GM20000 (cell line): ENCODE measurements around the gene PREB.

ENCODE experiments used
- DNase-seq: peaks from one replicate; pipeline ENCODE4 v3.0.0; 2012; ENCODE audit warnings: low spot score
- TF ChIP-seq, protein P1 (sequence below): IDR thresholded peaks from 2 replicates; pipeline ENCODE4 v1.5.1; 2012; ENCODE audit warnings: mild to moderate bottlenecking, control low read depth; ENCODE audit errors: extremely low read depth, missing control alignments

The PREB gene

DNA sequence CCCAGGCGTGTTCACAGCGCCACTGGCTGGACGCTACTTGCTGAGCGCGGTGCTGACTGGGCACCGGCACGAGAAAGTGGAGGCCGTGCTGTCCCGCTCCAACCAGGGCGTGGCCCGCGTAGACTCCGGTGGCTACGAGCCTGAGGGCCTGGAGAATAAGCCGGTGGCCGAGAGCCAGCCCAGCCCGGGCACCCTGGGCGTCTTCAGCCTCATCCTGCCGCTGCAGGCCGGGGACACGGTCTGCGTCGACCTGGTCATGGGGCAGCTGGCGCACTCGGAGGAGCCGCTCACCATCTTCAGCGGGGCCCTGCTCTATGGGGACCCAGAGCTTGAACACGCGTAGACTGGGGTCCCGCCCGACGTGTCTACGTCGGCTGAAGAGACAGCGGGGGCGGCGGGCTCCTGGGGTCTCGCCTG, 48.8 kb downstream of the PREB start:
- TF ChIP-seq, protein P1, sequence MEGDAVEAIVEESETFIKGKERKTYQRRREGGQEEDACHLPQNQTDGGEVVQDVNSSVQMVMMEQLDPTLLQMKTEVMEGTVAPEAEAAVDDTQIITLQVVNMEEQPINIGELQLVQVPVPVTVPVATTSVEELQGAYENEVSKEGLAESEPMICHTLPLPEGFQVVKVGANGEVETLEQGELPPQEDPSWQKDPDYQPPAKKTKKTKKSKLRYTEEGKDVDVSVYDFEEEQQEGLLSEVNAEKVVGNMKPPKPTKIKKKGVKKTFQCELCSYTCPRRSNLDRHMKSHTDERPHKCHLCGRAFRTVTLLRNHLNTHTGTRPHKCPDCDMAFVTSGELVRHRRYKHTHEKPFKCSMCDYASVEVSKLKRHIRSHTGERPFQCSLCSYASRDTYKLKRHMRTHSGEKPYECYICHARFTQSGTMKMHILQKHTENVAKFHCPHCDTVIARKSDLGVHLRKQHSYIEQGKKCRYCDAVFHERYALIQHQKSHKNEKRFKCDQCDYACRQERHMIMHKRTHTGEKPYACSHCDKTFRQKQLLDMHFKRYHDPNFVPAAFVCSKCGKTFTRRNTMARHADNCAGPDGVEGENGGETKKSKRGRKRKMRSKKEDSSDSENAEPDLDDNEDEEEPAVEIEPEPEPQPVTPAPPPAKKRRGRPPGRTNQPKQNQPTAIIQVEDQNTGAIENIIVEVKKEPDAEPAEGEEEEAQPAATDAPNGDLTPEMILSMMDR, result peak; percentile 38
- DNase-seq, result peak; percentile 64

DNA sequence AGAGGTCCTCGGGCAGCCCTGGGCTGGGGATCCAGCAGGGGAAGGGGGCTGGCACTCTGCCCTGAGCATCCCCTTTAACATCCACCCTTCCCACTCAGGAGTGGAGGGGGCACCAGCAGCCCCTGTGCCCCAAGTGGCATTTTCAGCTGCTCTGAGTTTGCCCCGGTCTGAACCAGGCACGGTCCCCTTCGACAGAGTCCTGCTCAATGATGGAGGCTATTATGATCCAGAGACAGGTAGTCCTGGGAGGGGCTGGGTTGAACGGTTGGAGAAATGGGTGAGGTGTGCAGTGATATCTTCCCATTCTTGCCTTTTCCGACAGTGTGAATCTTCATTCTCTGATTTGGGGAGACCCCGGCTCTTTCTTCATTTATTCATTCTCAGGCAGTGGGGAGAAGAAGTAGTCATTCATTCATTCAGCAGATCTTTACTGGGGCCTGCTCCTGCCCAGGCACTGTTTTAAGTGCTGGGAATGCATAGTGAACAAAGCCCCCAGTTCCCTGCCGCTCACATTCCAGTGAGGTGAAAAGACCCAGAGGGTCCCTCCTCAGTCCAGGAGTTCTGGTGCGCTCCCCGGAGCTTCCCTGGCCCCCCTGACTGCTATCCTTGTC, 49.3 kb downstream of the PREB start:
- no peak for DNase-seq
- TF ChIP-seq, protein P1, result no peak

- TF ChIP-seq, protein P1, result no peak
- DNase-seq, result no peak
Measured at GRCh38 chr2:27084297-27085061, 50.0 kb downstream of the PREB start.

DNA sequence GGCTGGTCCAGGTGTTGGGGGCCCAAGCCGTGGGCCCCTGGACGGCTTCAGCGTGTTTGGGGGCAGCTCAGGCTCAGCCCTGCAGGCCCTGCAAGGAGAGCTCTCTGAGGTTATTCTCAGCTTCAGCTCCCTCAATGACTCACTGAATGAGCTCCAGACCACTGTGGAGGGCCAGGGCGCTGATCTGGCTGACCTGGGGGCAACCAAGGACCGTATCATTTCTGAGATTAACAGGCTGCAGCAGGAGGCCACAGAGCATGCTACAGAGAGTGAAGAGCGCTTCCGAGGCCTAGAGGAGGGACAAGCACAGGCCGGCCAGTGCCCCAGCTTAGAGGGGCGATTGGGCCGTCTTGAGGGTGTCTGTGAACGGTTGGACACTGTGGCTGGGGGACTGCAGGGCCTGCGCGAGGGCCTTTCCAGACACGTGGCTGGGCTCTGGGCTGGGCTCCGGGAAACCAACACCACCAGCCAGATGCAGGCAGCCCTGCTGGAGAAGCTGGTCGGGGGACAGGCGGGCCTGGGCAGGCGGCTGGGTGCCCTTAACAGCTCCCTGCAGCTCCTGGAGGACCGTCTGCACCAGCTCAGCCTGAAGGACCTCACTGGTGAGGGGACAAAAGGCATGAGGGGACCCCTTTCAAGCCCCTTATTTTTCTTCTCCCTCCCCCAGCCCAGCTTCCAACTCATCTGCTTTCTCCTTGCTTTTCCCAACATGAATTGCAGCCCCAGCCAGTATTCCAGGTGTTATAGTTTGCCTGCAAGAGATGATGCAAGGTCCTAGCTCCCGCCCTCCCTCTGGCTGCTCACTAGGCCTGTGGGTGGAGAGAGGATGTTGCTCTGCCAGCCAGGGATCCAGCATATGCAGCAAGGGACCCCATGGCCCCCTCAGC, 50.8 kb downstream of the PREB start:
- TF ChIP-seq, protein P1, result no peak
- no peak for DNase-seq

- TF ChIP-seq, protein P1, result no peak
- DNase-seq, result no peak
Measured at GRCh38 chr2:27082773-27083409, 51.5 kb downstream of the PREB start.

DNA sequence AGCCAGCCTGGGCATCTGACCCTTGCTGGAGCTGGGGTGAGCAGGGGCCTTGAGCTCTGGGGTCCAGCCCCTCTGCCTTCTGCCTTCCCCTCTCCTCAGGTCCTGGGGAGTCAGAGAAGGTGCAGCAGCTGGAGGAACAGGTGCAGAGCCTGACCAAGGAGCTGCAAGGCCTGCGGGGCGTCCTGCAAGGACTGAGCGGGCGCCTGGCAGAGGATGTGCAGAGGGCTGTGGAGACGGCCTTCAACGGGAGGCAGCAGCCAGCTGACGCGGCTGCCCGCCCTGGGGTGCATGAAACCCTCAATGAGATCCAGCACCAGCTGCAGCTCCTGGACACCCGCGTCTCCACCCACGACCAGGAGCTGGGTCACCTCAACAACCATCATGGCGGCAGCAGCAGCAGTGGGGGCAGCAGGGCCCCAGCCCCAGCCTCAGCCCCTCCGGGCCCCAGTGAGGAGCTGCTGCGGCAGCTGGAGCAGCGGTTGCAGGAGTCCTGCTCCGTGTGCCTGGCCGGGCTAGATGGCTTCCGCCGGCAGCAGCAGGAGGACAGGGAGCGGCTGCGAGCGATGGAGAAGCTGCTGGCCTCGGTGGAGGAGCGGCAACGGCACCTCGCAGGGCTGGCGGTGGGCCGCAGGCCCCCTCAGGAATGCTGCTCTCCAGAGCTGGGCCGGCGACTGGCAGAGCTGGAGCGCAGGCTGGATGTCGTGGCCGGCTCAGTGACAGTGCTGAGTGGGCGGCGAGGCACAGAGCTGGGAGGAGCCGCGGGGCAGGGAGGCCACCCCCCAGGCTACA, 52.3 kb downstream of the PREB start:
- DNase-seq, result no peak
- TF ChIP-seq, protein P1, result no peak
